DMS153 treated with DMSO at 0.1 percent for 48 hours (cell line): ENCODE results near the gene CNTN5.

Experiments
- DNase-seq: peaks from one replicate; lab custom pipeline; 2025; ENCODE audit not compliant: unreplicated experiment; lab: John Stamatoyannopoulos, UW

The CNTN5 gene

GRCh38 chr11:100013011-100013410 lies 992.3 kb downstream of the CNTN5 start:
- no peak for DNase-seq

GRCh38 chr11:100031973-100032372 lies 1011.2 kb downstream of the CNTN5 start:
- no peak for DNase-seq

GRCh38 chr11:100061006-100061405 lies 1040.3 kb downstream of the CNTN5 start:
- DNase-seq = no peak

- DNase-seq = no peak
Observed at GRCh38 chr11:100066399-100066798, 1045.7 kb downstream of the CNTN5 start.

GRCh38 chr11:100068116-100068515 lies 1047.4 kb downstream of the CNTN5 start:
- DNase-seq = no peak

- no peak for DNase-seq
Observed at GRCh38 chr11:100072131-100072530, 1051.4 kb downstream of the CNTN5 start.

- no peak for DNase-seq
Observed at GRCh38 chr11:100080381-100080780, 1059.6 kb downstream of the CNTN5 start.

- no peak for DNase-seq
Observed at GRCh38 chr11:100080821-100081220, 1060.1 kb downstream of the CNTN5 start.

- no peak for DNase-seq
Observed at GRCh38 chr11:100093698-100094097, 1072.9 kb downstream of the CNTN5 start.

- DNase-seq = no peak
Observed at GRCh38 chr11:100094121-100094865, 1073.5 kb downstream of the CNTN5 start.

- DNase-seq = no peak
Observed at GRCh38 chr11:100095809-100096208, 1075.1 kb downstream of the CNTN5 start.

GRCh38 chr11:100098560-100098959 lies 1077.8 kb downstream of the CNTN5 start:
- no peak for DNase-seq

GRCh38 chr11:100105255-100105981 lies 1084.7 kb downstream of the CNTN5 start:
- DNase-seq = no peak

GRCh38 chr11:100105982-100106358 lies 1085.2 kb downstream of the CNTN5 start:
- DNase-seq = no peak

GRCh38 chr11:100119176-100119575 lies 1098.4 kb downstream of the CNTN5 start:
- no peak for DNase-seq

- DNase-seq = no peak
Observed at GRCh38 chr11:100133114-100133513, 1112.4 kb downstream of the CNTN5 start.

GRCh38 chr11:100141201-100141600 lies 1120.5 kb downstream of the CNTN5 start:
- no peak for DNase-seq

- DNase-seq = no peak
Observed at GRCh38 chr11:100151944-100152343, 1131.2 kb downstream of the CNTN5 start.

GRCh38 chr11:100152766-100153165 lies 1132.0 kb downstream of the CNTN5 start:
- DNase-seq = no peak

- DNase-seq = no peak
Observed at GRCh38 chr11:100163471-100163870, 1142.7 kb downstream of the CNTN5 start.

- DNase-seq = no peak
Observed at GRCh38 chr11:100174881-100175280, 1154.1 kb downstream of the CNTN5 start.

- no peak for DNase-seq
Observed at GRCh38 chr11:100176456-100176855, 1155.7 kb downstream of the CNTN5 start.

GRCh38 chr11:100177651-100178050 lies 1156.9 kb downstream of the CNTN5 start:
- no peak for DNase-seq
